K562 (cell line): ENCODE results near the gene LRRC47. TPM values are rescaled to one million over a fixed set of nuclear protein-coding genes. Genes with fewer than 3 reads are reported as not detected.

Source experiments
- CHD1 ChIP-seq: fragments of 200-600 bp; sonication (generic); IDR thresholded peaks from one replicate; pipeline ENCODE4 v1.6.1; 2012; ENCODE audit warnings: mild to moderate bottlenecking, moderate library complexity, low read length, inconsistent platforms
- GABPB1 ChIP-seq: sonication (generic); formaldehyde crosslinking; IDR thresholded peaks from 2 replicates; pipeline ENCODE4 v1.8.0; 2022; ENCODE audit warnings: mild to moderate bottlenecking, missing genetic modification reagents
- HMGXB4 ChIP-seq: sonication (generic); formaldehyde crosslinking; IDR thresholded peaks from 2 replicates; pipeline ENCODE4 v1.8.1; 2023; ENCODE audit warnings: mild to moderate bottlenecking, missing genetic modification reagents
- HNRNPH1 ChIP-seq: fragments of 200-400 bp; formaldehyde crosslinking; optimal IDR thresholded peaks from 2 replicates; pipeline ENCODE3; 2017; ENCODE audit warnings: low read depth, mild to moderate bottlenecking, low read length, moderate library complexity
- MLX ChIP-seq, 2 experiments: fragments of 450-650 bp in 1 of 2; sonication (generic) in 1 of 2; formaldehyde crosslinking; conservative IDR thresholded peaks; 2 replicates each; pipeline versions ENCODE4 v1.4.0 to v1.8.1; 2020 to 2022; ENCODE audit warnings: mild to moderate bottlenecking in 1 of 2, missing genetic modification reagents in 1 of 2
- NFYB ChIP-seq: IDR thresholded peaks from 2 replicates; pipeline ENCODE4 v1.6.1; 2011; ENCODE audit warnings: mild to moderate bottlenecking, moderate library complexity; ENCODE audit not compliant: insufficient read length; ENCODE audit errors: extremely low read depth
- NR2C2 ChIP-seq, 2 experiments: fragments of 200-800 bp in 1 of 2; sonication (Bioruptor generic) in 1 of 2; sonication (generic) in 1 of 2; formaldehyde crosslinking in 1 of 2; IDR thresholded peaks; 2 replicates each; pipeline versions ENCODE4 v1.6.1 to v1.8.0; 2016 to 2022; ENCODE audit warnings: mild to moderate bottlenecking in 1 of 2, missing compliant biosample characterization in 1 of 2, missing genetic modification characterization in 1 of 2, missing genetic modification reagents in 1 of 2
- SIN3A ChIP-seq, 2 experiments: fragments of 150-350 bp in 1 of 2; IDR thresholded peaks; 2 replicates each; pipeline ENCODE4 v1.6.1; 2011 to 2016; ENCODE audit warnings: borderline replicate concordance in 2 of 2, low read depth in 2 of 2, low read length in 2 of 2, mild to moderate bottlenecking in 2 of 2, moderate library complexity in 2 of 2; ENCODE audit not compliant: control insufficient read depth in 1 of 2
- SNAPC5 ChIP-seq: fragments of 250-450 bp; sonication (Bioruptor Pico); IDR thresholded peaks from 2 replicates; pipeline ENCODE4 v1.8.0; 2021; ENCODE audit warnings: moderate library complexity, mild to moderate bottlenecking, inconsistent platforms
- TRIM25 ChIP-seq: fragments of 450-650 bp; IDR thresholded peaks from 2 replicates; pipeline ENCODE4 v1.7.0; 2016; ENCODE audit warnings: borderline replicate concordance
- ZNF239 ChIP-seq: fragments of 250-450 bp; sonication (Bioruptor Pico); IDR thresholded peaks from 2 replicates; pipeline ENCODE4 v1.4.0; 2020; ENCODE audit warnings: mild to moderate bottlenecking
- ZNF274 ChIP-seq: IDR thresholded peaks from 2 replicates; pipeline ENCODE4 v1.6.1; 2011; ENCODE audit warnings: low read depth, mild to moderate bottlenecking, low read length, moderate library complexity, borderline replicate concordance
- ZNF551 ChIP-seq: fragments of 250-450 bp; sonication (Bioruptor Pico); IDR thresholded peaks from 2 replicates; pipeline ENCODE4 v1.5.0; 2021; ENCODE audit warnings: mild to moderate bottlenecking, moderate library complexity
- ZNF740 ChIP-seq, 3 experiments: fragments of 200-800 bp in 1 of 3; sonication (Bioruptor generic) in 1 of 3; sonication (generic) in 1 of 3; formaldehyde crosslinking in 1 of 3; IDR thresholded peaks; 2 replicates each; pipeline versions ENCODE4 v1.6.1 to v1.8.0; 2016 to 2022; ENCODE audit warnings: mild to moderate bottlenecking in 2 of 3, missing compliant biosample characterization in 2 of 3, missing genetic modification characterization in 2 of 3, missing genetic modification reagents in 1 of 3
- ZNF778 ChIP-seq: fragments of 450-650 bp; formaldehyde crosslinking; IDR thresholded peaks from 2 replicates; pipeline ENCODE4 v1.4.0; 2020; ENCODE audit warnings: mild to moderate bottlenecking, moderate library complexity
- polyA plus RNA-seq, 8 experiments: library from polyadenylated mRNA; depleted of rRNA in 4 of 8; stranded (reverse) in 5 of 8; unstranded in 3 of 8; fragments of >200 nt; fragmentation: Nextera tagmentation in 2 of 8; fragmentation: Illumina TruSeq in 1 of 8; extraction: Ambion mirVana in 2 of 8; extraction: Trizol in 1 of 8; gene quantifications; 2 replicates each; pipeline versions ENCODE4 v1.2.1 to v1.2.3, GENCODE V29; 2011 to 2014; ENCODE audit warnings: inconsistent platforms in 1 of 8, missing spikeins in 1 of 8
- total RNA-seq, 7 experiments: library from RNA; depleted of rRNA in 6 of 7; stranded (reverse); fragments of >200 nt in 6 of 7; fragmentation: Illumina TruSeq in 2 of 7; extraction: Trizol in 2 of 7; gene quantifications; 2 replicates each; pipeline versions ENCODE4 v1.2.1 to v1.2.3, GENCODE V29; 2011 to 2021; ENCODE audit warnings: low replicate concordance in 1 of 7
- TF ChIP-seq, protein P1 (sequence below): fragments of 450-650 bp; conservative IDR thresholded peaks from 2 replicates; pipeline ENCODE4 v1.6.1; 2016; ENCODE audit warnings: missing genetic modification characterization, low read depth, mild to moderate bottlenecking, missing compliant biosample characterization, moderate library complexity

LRRC47 gene
- total and polyA plus RNA-seq, 9 of the 15 experiments (the other 6 are each of a cell fraction or from before 2014, with no cell fraction given): 4.6 to 68.0 (median 35.9) TPM

DNA sequence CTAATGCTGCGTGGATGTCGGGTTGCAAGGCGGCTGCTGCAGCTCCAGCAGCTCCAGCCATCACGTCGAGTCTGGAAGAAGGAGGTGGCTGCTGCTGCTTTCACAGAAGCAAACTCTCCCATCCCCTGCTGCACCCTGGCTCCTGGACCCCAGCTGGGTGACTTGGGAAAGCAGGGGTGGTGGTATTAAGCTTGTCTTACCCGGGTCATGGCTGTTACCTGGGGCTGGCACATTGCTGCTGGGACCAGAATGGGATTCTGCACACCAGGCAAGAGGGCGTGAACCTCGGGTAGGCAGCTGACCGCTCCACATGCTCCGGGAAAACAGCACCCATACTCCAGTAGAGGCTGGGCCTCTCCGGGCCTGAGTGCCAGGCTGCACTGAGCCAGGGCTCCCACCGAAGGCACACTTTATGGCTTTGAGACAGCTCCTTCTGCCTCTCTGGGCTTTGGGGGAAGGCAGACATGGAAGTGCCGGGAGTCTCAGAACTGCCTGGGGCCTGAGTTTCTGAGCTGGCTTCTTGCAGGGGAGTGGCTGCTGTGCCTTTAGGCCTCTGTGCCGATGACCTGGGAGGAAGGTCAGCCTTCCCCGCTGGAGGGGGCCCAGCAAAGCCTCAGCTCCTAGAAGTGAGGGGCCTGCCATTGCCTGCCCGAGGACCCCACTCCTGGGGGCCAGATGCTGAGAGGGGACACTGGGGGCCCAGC, 22.6 kb downstream of the LRRC47 start (continued):
- TF ChIP-seq TRIM25 (no peak), ZNF239 (CRISPR knock-in tag) (no peak), GABPB1 (CRISPR knock-in tag) (0 out of 2 replicates have a peak, but pooled peaks have one; percentile 38), SNAPC5 (CRISPR knock-in tag) (no peak), NR2C2 (CRISPR knock-in tag; IDR thresholded peaks at IDR 0.05) (no peak; the same call in 1 of the 2 replicates), NR2C2 (tag; IDR thresholded peaks at IDR 0.05) (no peak), ZNF274 (no peak), ZNF740 (CRISPR knock-in tag; IDR thresholded peaks at IDR 0.05) (no peak), ZNF740 (tag; IDR thresholded peaks at IDR 0.05) (0 out of 4 replicates have a peak, but pooled peaks of 1 of the 2 experiments have one; percentile 22), MLX (CRISPR knock-in tag; conservative IDR thresholded peaks at IDR 0.05) (no peak), SIN3A (IDR thresholded peaks at IDR 0.05; ENCODE audit: borderline replicate concordance in 2 of 2, control insufficient read depth in 1 of 2, low read depth in 2 of 2, low read length in 2 of 2) (peak; percentile 61 to 70; a peak in 2 of 4 replicates), CHD1 (peak; percentile 64), ZNF551 (no peak), ZNF778 (CRISPR knock-in tag) (no peak), NFYB (no peak), HMGXB4 (CRISPR knock-in tag) (no peak), HNRNPH1 (no peak)
- TF ChIP-seq, protein P1, sequence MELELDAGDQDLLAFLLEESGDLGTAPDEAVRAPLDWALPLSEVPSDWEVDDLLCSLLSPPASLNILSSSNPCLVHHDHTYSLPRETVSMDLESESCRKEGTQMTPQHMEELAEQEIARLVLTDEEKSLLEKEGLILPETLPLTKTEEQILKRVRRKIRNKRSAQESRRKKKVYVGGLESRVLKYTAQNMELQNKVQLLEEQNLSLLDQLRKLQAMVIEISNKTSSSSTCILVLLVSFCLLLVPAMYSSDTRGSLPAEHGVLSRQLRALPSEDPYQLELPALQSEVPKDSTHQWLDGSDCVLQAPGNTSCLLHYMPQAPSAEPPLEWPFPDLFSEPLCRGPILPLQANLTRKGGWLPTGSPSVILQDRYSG: 0 out of 2 replicates have a peak, but pooled peaks have one; percentile 19
